IMR-90 (cell line): ENCODE data around the gene OPCML. TPM values are rescaled to one million over a fixed set of nuclear protein-coding genes. Genes with fewer than 3 reads are reported as not detected.

Experiments
- ATAC-seq: fragments of 200-7000 bp; cut with Tn5 transposase; 2 replicates; pipeline ENCODE4 v1.9.1; 2020; ENCODE audit warnings: low read depth, mild to moderate bottlenecking, moderate library complexity
- BruUV-seq: library from RNA; stranded (reverse); fragments of 400-500 nt; replicated peaks from 2 replicates; lab custom pipeline; 2021; lab: Mats Ljungman, UMichigan
- CTCF ChIA-PET: fragments of 300-600 bp; formaldehyde crosslinking; extraction: SDS; loops from one replicate; lab custom pipeline; 2021; ENCODE audit warnings: antibody characterized with exemption; lab: Yijun Ruan, JAX
- POLR2A ChIA-PET: fragments of 300-600 bp; sonication (Branson Sonifier 250); formaldehyde crosslinking; loops from one replicate; lab custom pipeline; 2022; ENCODE audit warnings: antibody characterized with exemption; ENCODE audit not compliant: unreplicated experiment; lab: Charles Lee
- DNase-seq: peaks from one replicate; pipeline ENCODE4 v3.0.0; 2013
- H2AFZ ChIP-seq: replicated peaks from 2 replicates; pipeline ENCODE3; 2013; ENCODE audit warnings: low read length, mild to moderate bottlenecking; ENCODE audit not compliant: poor library complexity
- H2AK5ac ChIP-seq: 2 replicates; pipeline ENCODE4 v1.6.1; 2013; ENCODE audit warnings: low read depth, low read length, inconsistent platforms
- H2AK9ac ChIP-seq: replicated peaks from 2 replicates; pipeline ENCODE3; 2013; ENCODE audit warnings: mild to moderate bottlenecking, low read depth, low read length, moderate library complexity; ENCODE audit not compliant: poor library complexity
- H2BK120ac ChIP-seq: 2 replicates; pipeline ENCODE4 v1.6.1; 2013; ENCODE audit warnings: low read depth, low read length, inconsistent platforms
- H2BK15ac ChIP-seq: 3 replicates; pipeline ENCODE4 v1.6.1; 2013; ENCODE audit warnings: low read depth, low read length, inconsistent platforms
- H2BK20ac ChIP-seq: 2 replicates; pipeline ENCODE4 v1.6.1; 2013; ENCODE audit warnings: low read depth, mild to moderate bottlenecking, inconsistent platforms, low read length, moderate library complexity
- H2BK5ac ChIP-seq: 2 replicates; pipeline ENCODE4 v1.6.1; 2013; ENCODE audit warnings: mild to moderate bottlenecking, low read depth, low read length, inconsistent platforms; ENCODE audit not compliant: poor library complexity, severe bottlenecking
- H3K14ac ChIP-seq: replicated peaks from 2 replicates; pipeline ENCODE4 v1.6.1; 2013; ENCODE audit warnings: low read depth, low read length, inconsistent platforms
- H3K18ac ChIP-seq: 2 replicates; pipeline ENCODE4 v1.6.1; 2013; ENCODE audit warnings: low read depth, low read length, control low read depth
- H3K23ac ChIP-seq: 2 replicates; pipeline ENCODE4 v1.6.1; 2013; ENCODE audit warnings: low read depth, low read length, inconsistent platforms
- H3K27ac ChIP-seq: 2 replicates; pipeline ENCODE4 v1.5.1; 2013; ENCODE audit warnings: mild to moderate bottlenecking, control low read depth, low read length; ENCODE audit not compliant: insufficient read depth
- H3K27me3 ChIP-seq: 2 replicates; pipeline ENCODE4 v1.6.1; 2013; ENCODE audit warnings: low read length; ENCODE audit not compliant: control insufficient read depth, insufficient read depth
- H3K36me3 ChIP-seq: 2 replicates; pipeline ENCODE4 v1.6.1; 2013; ENCODE audit warnings: low read length, mixed read lengths; ENCODE audit not compliant: control insufficient read depth, insufficient read depth
- H3K4ac ChIP-seq: 2 replicates; pipeline ENCODE4 v1.6.1; 2013; ENCODE audit warnings: low read depth, low read length, inconsistent platforms
- H3K4me1 ChIP-seq: 2 replicates; pipeline ENCODE4 v1.6.1; 2013; ENCODE audit warnings: low read length, mixed read lengths; ENCODE audit not compliant: control insufficient read depth, insufficient read depth
- H3K4me2 ChIP-seq: 2 replicates; pipeline ENCODE4 v1.6.1; 2013; ENCODE audit warnings: low read depth, mild to moderate bottlenecking, control low read depth, low read length, moderate library complexity
- H3K4me3 ChIP-seq: 2 replicates; pipeline ENCODE4 v1.5.1; 2013; ENCODE audit warnings: low read depth, mild to moderate bottlenecking, control low read depth, low read length, moderate library complexity; ENCODE audit not compliant: insufficient read depth
- H3K56ac ChIP-seq: 2 replicates; pipeline ENCODE4 v1.6.1; 2013; ENCODE audit warnings: low read length, inconsistent platforms; ENCODE audit not compliant: insufficient read depth; ENCODE audit errors: extremely low read depth
- H3K79me1 ChIP-seq, 2 experiments: 2 replicates each; pipeline ENCODE4 v1.6.1; 2013; ENCODE audit warnings: low read length in 2 of 2, inconsistent platforms in 1 of 2, low read depth in 1 of 2
- H3K9ac ChIP-seq: 2 replicates; pipeline ENCODE4 v1.6.1; 2013; ENCODE audit warnings: low read depth, low read length, control low read depth
- H3K9me1 ChIP-seq: 2 replicates; pipeline ENCODE4 v1.6.1; 2013; ENCODE audit warnings: low read length, inconsistent platforms; ENCODE audit not compliant: insufficient read depth
- H3K9me3 ChIP-seq: 2 replicates; pipeline ENCODE4 v1.6.1; 2013; ENCODE audit warnings: low read length; ENCODE audit not compliant: control insufficient read depth, insufficient read depth
- H4K20me1 ChIP-seq: 2 replicates; pipeline ENCODE4 v1.6.1; 2013; ENCODE audit warnings: low read length, inconsistent platforms; ENCODE audit not compliant: insufficient read depth
- H4K5ac ChIP-seq: 2 replicates; pipeline ENCODE4 v1.6.1; 2013; ENCODE audit warnings: mild to moderate bottlenecking, low read depth, low read length, control low read depth
- H4K8ac ChIP-seq, 2 experiments: 2 replicates each; pipeline ENCODE4 v1.6.1; 2013; ENCODE audit warnings: low read depth in 2 of 2, low read length in 2 of 2, control low read depth in 1 of 2, inconsistent platforms in 1 of 2
- H4K91ac ChIP-seq: 2 replicates; pipeline ENCODE4 v1.6.1; 2013; ENCODE audit warnings: low read depth, low read length, inconsistent platforms; ENCODE audit not compliant: insufficient read depth
- BHLHE40 ChIP-seq: fragments of 150-350 bp; IDR thresholded peaks from 2 replicates; pipeline ENCODE4 v1.6.1; 2016; ENCODE audit warnings: mild to moderate bottlenecking, low read depth, low read length
- CEBPB ChIP-seq: IDR thresholded peaks from 2 replicates; pipeline ENCODE4 v1.6.1; 2012; ENCODE audit warnings: low read depth, low read length, improper control_type of control experiment
- CHD1 ChIP-seq: IDR thresholded peaks from 2 replicates; pipeline ENCODE4 v1.6.1; 2012; ENCODE audit warnings: low read depth, low read length, improper control_type of control experiment
- CTCF ChIP-seq: conservative IDR thresholded peaks from 2 replicates; pipeline ENCODE4 v1.5.1; 2012; ENCODE audit warnings: mild to moderate bottlenecking, low read depth, low read length, improper control_type of control experiment
- ELK1 ChIP-seq: fragments of 150-350 bp; IDR thresholded peaks from 2 replicates; pipeline ENCODE4 v1.6.1; 2016; ENCODE audit warnings: low read depth, mild to moderate bottlenecking, low read length, moderate library complexity, borderline replicate concordance
- FOS ChIP-seq: fragments of 150-350 bp; IDR thresholded peaks from 2 replicates; pipeline ENCODE4 v1.6.1; 2016; ENCODE audit warnings: low read depth, low read length
- MAFK ChIP-seq: IDR thresholded peaks from 2 replicates; pipeline ENCODE4 v1.6.1; 2012; ENCODE audit warnings: low read depth, low read length, improper control_type of control experiment
- MAZ ChIP-seq: IDR thresholded peaks from 2 replicates; pipeline ENCODE4 v1.6.1; 2012; ENCODE audit warnings: low read depth, mild to moderate bottlenecking, low read length, improper control_type of control experiment, moderate library complexity, borderline replicate concordance
- MXI1 ChIP-seq: IDR thresholded peaks from 2 replicates; pipeline ENCODE4 v1.6.1; 2012; ENCODE audit warnings: low read depth, mild to moderate bottlenecking, low read length, moderate library complexity, borderline replicate concordance
- NFE2L2 ChIP-seq: fragments of 150-350 bp; IDR thresholded peaks from 2 replicates; pipeline ENCODE4 v1.6.1; 2016; ENCODE audit warnings: low read depth, mild to moderate bottlenecking, low read length
- POLR2A ChIP-seq: IDR thresholded peaks from 2 replicates; pipeline ENCODE4 v1.6.1; 2012; ENCODE audit warnings: mild to moderate bottlenecking, low read depth, low read length
- RAD21 ChIP-seq: IDR thresholded peaks from 2 replicates; pipeline ENCODE4 v1.6.1; 2012; ENCODE audit warnings: low read length, improper control_type of control experiment
- RCOR1 ChIP-seq: IDR thresholded peaks from 2 replicates; pipeline ENCODE4 v1.6.1; 2012; ENCODE audit warnings: mild to moderate bottlenecking, low read length, improper control_type of control experiment; ENCODE audit not compliant: insufficient replicate concordance
- RFX5 ChIP-seq: IDR thresholded peaks from 2 replicates; pipeline ENCODE4 v1.8.0; 2012; ENCODE audit warnings: low read depth, mild to moderate bottlenecking, low read length, moderate library complexity
- SMC3 ChIP-seq: fragments of 150-350 bp; IDR thresholded peaks from 2 replicates; pipeline ENCODE4 v1.6.1; 2016; ENCODE audit warnings: low read depth, mild to moderate bottlenecking, antibody characterized with exemption, low read length, moderate library complexity
- USF2 ChIP-seq: fragments of 150-350 bp; IDR thresholded peaks from 2 replicates; pipeline ENCODE4 v1.6.1; 2017; ENCODE audit warnings: mild to moderate bottlenecking, antibody characterized with exemption, low read length, low read depth
- WGBS, 2 experiments: methylation state at CpG; one replicate each; pipeline versions ENCODE4 v1.1.5 to v1.1.7; 2013; ENCODE audit warnings: missing lambda C conversion rate in 2 of 2; ENCODE audit not compliant: insufficient read length in 1 of 2; ENCODE audit errors: extremely low coverage in 2 of 2; 5-methylcytosine and 5-hydroxymethylcytosine counted together
- dilution Hi-C: fragments of 300-500 bp; cut with HindIII; formaldehyde crosslinking; loops from one replicate; pipeline ENCODE4 v1.14.3; 2018; ENCODE audit warnings: low sequenced_read_pairs; ENCODE audit not compliant: unreplicated experiment
- in situ Hi-C: fragments of 300-500 bp; cut with MboI; formaldehyde crosslinking; loops from 3 replicates; pipeline ENCODE4 v1.14.3; 2019; ENCODE audit warnings: low sequenced_read_pairs, inconsistent platforms, mixed read lengths
- intact Hi-C: fragments of 100-400 bp; cut with micrococcal nuclease; formaldehyde crosslinking; loops from 2 replicates; pipeline ENCODE4 v1.10.0; 2022
- polyA plus RNA-seq, 3 experiments: library from polyadenylated mRNA; depleted of rRNA; stranded (reverse); fragments of >200 nt; gene quantifications; 2 replicates each; pipeline ENCODE4 v1.2.3, GENCODE V29; 2012; ENCODE audit warnings: low replicate concordance in 1 of 3
- total RNA-seq: library from RNA; depleted of rRNA; stranded (reverse); fragments of >200 nt; gene quantifications from 2 replicates; pipeline ENCODE4 v1.2.3, GENCODE V29; 2012

OPCML gene
- total and polyA plus RNA-seq, 2 of the 4 experiments (the other 2 are of a cell fraction): under 0.01 to 2.6 TPM

GRCh38 chr11:133388260-133388659 is 144.0 kb downstream of the OPCML start:
- Histone ChIP-seq H3K79me1 (no peaks in the 10 kb centered on the region), H3K18ac (no peak overlapping the region), H2BK120ac (no peak overlapping the region), H3K4me2 (no peak overlapping the region), H4K8ac (no peak overlapping the region), H3K4me3 (no peak overlapping the region), H2BK20ac (no peak overlapping the region), H3K27ac (no peak overlapping the region), H2BK15ac (no peak overlapping the region), H2AK9ac (no peak overlapping the region), H3K9me1 (no peaks in the 10 kb centered on the region), H3K9me3 (peaks cover 35% of the 10 kb centered on the region), H3K9ac (no peak overlapping the region), H3K27me3 (no peaks in the 10 kb centered on the region), H3K56ac (no peak overlapping the region), H4K91ac (no peak overlapping the region), H4K5ac (no peak overlapping the region), H4K20me1 (no peaks in the 10 kb centered on the region), H2AK5ac (no peak overlapping the region), H3K36me3 (no peaks in the 10 kb centered on the region), H3K23ac (no peak overlapping the region), H3K4ac (no peak overlapping the region), H3K14ac (no peak overlapping the region), H2BK5ac (no peak overlapping the region), H2AFZ (no peak overlapping the region), H3K4me1 (no peaks in the 10 kb centered on the region)
- WGBS, 2 experiments: no CpG with 5 or more reads among the region's 2 CpGs
- ChIA-PET CTCF (no interaction called here), POLR2A (no interaction called here)
- BruUV-seq: no TSS peak
- ATAC-seq: no peak
- intact Hi-C loops: no loop called here
- in situ Hi-C loops: no loop called here
- dilution Hi-C loops: no loop called here
- no peak for TF ChIP-seq SMC3
- TF ChIP-seq ELK1: no peak
- TF ChIP-seq RCOR1: no peak
- no peak for TF ChIP-seq FOS
- no peak for TF ChIP-seq MAZ
- no peak for TF ChIP-seq CHD1
- no peak for TF ChIP-seq CTCF
- no peak for TF ChIP-seq POLR2A
- TF ChIP-seq MAFK: no peak
- no peak for TF ChIP-seq USF2
- no peak for TF ChIP-seq NFE2L2
- TF ChIP-seq BHLHE40: no peak
- TF ChIP-seq CEBPB: no peak
- no peak for TF ChIP-seq RFX5
- TF ChIP-seq MXI1: no peak
- TF ChIP-seq RAD21: no peak
- DNase-seq: no peak
